ENCODE data around the gene KLF3. TPM values are rescaled to one million over a fixed set of nuclear protein-coding genes. Genes with fewer than 3 reads are reported as not detected.

The KLF3 gene
- total and polyA plus RNA-seq, 2 of the 8 experiments (the other 6 are each of a cell fraction or from before 2014, with no cell fraction given) = 8.0 to 14.9 TPM

DNA sequence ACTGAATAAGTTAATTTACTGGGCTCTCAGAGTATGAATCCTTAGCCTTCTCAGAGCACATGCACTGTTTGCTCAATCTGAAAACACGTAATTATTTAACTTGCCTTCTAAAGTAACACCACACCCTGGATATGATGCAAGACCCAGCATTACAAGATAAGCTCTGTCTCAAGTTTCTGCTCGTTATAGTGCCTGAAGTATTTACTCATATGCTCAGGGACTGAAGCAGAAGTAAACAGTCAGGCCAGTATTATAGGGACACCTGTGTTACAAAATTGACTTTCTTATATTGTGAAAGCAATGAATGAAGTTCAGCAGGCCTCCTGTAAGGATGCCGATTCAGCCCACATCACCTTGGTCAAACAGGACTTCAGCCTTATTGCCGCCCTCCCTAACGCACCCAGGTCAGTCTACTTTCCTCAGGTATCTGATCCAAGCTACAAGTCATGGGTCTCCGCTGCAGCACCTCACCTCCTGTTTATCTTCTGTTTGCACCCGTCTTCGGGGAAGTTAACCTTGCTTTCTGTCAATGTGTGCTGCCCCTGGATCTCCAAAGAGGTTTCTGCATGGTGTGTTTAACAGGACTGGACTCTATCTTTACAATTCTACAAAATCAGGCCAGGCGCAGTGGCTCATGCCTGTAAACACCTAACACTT lies 42.8 kb upstream of the KLF3 start (continued):
- TF ChIP-seq, protein P1, sequence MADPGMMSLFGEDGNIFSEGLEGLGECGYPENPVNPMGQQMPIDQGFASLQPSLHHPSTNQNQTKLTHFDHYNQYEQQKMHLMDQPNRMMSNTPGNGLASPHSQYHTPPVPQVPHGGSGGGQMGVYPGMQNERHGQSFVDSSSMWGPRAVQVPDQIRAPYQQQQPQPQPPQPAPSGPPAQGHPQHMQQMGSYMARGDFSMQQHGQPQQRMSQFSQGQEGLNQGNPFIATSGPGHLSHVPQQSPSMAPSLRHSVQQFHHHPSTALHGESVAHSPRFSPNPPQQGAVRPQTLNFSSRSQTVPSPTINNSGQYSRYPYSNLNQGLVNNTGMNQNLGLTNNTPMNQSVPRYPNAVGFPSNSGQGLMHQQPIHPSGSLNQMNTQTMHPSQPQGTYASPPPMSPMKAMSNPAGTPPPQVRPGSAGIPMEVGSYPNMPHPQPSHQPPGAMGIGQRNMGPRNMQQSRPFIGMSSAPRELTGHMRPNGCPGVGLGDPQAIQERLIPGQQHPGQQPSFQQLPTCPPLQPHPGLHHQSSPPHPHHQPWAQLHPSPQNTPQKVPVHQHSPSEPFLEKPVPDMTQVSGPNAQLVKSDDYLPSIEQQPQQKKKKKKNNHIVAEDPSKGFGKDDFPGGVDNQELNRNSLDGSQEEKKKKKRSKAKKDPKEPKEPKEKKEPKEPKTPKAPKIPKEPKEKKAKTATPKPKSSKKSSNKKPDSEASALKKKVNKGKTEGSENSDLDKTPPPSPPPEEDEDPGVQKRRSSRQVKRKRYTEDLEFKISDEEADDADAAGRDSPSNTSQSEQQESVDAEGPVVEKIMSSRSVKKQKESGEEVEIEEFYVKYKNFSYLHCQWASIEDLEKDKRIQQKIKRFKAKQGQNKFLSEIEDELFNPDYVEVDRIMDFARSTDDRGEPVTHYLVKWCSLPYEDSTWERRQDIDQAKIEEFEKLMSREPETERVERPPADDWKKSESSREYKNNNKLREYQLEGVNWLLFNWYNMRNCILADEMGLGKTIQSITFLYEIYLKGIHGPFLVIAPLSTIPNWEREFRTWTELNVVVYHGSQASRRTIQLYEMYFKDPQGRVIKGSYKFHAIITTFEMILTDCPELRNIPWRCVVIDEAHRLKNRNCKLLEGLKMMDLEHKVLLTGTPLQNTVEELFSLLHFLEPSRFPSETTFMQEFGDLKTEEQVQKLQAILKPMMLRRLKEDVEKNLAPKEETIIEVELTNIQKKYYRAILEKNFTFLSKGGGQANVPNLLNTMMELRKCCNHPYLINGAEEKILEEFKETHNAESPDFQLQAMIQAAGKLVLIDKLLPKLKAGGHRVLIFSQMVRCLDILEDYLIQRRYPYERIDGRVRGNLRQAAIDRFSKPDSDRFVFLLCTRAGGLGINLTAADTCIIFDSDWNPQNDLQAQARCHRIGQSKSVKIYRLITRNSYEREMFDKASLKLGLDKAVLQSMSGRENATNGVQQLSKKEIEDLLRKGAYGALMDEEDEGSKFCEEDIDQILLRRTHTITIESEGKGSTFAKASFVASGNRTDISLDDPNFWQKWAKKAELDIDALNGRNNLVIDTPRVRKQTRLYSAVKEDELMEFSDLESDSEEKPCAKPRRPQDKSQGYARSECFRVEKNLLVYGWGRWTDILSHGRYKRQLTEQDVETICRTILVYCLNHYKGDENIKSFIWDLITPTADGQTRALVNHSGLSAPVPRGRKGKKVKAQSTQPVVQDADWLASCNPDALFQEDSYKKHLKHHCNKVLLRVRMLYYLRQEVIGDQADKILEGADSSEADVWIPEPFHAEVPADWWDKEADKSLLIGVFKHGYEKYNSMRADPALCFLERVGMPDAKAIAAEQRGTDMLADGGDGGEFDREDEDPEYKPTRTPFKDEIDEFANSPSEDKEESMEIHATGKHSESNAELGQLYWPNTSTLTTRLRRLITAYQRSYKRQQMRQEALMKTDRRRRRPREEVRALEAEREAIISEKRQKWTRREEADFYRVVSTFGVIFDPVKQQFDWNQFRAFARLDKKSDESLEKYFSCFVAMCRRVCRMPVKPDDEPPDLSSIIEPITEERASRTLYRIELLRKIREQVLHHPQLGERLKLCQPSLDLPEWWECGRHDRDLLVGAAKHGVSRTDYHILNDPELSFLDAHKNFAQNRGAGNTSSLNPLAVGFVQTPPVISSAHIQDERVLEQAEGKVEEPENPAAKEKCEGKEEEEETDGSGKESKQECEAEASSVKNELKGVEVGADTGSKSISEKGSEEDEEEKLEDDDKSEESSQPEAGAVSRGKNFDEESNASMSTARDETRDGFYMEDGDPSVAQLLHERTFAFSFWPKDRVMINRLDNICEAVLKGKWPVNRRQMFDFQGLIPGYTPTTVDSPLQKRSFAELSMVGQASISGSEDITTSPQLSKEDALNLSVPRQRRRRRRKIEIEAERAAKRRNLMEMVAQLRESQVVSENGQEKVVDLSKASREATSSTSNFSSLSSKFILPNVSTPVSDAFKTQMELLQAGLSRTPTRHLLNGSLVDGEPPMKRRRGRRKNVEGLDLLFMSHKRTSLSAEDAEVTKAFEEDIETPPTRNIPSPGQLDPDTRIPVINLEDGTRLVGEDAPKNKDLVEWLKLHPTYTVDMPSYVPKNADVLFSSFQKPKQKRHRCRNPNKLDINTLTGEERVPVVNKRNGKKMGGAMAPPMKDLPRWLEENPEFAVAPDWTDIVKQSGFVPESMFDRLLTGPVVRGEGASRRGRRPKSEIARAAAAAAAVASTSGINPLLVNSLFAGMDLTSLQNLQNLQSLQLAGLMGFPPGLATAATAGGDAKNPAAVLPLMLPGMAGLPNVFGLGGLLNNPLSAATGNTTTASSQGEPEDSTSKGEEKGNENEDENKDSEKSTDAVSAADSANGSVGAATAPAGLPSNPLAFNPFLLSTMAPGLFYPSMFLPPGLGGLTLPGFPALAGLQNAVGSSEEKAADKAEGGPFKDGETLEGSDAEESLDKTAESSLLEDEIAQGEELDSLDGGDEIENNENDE (IDR thresholded peaks at IDR 0.05; ENCODE audit: insufficient replicate concordance, low read length) = no peak
- no peak for TF ChIP-seq FOSL1 (IDR thresholded peaks at IDR 0.05; ENCODE audit: insufficient read depth, low read depth, low read length)
- no peak for TF ChIP-seq RBBP5 (IDR thresholded peaks at IDR 0.05; ENCODE audit: borderline replicate concordance, low read depth, low read length)
- TF ChIP-seq SRF (IDR thresholded peaks at IDR 0.05; ENCODE audit: low read depth, low read length) = no peak
- TF ChIP-seq GABPA (IDR thresholded peaks at IDR 0.05; ENCODE audit: borderline replicate concordance, insufficient read depth, low read length) = no peak
- TF ChIP-seq, protein P2, sequence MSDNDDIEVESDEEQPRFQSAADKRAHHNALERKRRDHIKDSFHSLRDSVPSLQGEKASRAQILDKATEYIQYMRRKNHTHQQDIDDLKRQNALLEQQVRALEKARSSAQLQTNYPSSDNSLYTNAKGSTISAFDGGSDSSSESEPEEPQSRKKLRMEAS (IDR thresholded peaks at IDR 0.05) = no peak
- no peak for TF ChIP-seq CBX5 (IDR thresholded peaks at IDR 0.05; ENCODE audit: low read depth, low read length)
- no peak for TF ChIP-seq JUN (IDR thresholded peaks at IDR 0.05; ENCODE audit: low read depth, low read length)
